Epidermal melanocyte (primary cell): ENCODE results near the gene PHC2.
A peak's percentile ranks its signal among the peaks of the same experiment; 100 is the strongest.

ENCODE experiments used
- DNase-seq: peaks from one replicate; pipeline ENCODE4 v3.0.0; 2011; ENCODE audit warnings: low spot score; ENCODE audit not compliant: insufficient read length

PHC2 gene

DNA sequence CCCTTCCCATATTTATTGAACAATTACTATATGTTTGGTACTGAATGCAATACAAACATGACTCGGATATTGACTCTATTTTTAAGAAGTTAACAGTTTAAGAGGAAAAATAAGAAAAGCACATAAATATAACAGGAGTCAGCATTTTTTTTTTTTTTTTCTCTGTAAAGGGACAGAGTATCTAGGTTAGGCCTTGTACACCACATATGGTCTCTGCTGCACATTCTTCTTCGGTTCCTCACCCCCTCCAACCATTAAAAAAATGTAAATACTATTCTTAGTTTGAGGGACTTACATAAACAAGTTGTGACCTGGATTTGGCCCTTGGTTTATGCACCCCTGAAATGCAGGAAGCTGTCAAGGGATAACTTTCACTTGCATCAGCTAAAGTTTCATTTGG lies 40.4 kb downstream of the PHC2 start:
- no peak for DNase-seq

GRCh38 chr1:33388805-33389771 lies 41.8 kb downstream of the PHC2 start:
- peak; percentile 72 for DNase-seq

DNA sequence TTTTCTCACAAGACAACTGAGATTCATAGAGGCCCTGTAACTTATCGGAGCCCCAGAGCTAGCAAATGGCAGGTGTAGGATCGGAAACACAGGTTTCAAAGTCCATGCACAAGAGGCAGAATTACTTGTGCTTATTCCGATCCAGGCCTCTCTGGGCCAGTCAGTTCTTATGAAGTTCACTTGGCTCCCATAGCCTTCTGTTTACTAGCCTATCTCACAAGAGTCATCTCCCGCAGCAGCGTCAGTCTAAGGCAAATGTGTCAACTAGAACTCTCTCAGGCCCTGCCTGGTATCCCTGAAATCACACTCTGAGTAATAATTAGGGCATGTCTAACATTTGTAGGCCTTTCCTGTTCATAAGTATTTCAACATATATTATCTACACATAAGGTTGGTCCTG lies 43.3 kb downstream of the PHC2 start:
- DNase-seq = no peak

- no peak for DNase-seq
Measured at GRCh38 chr1:33385251-33385650, 45.6 kb downstream of the PHC2 start.

GRCh38 chr1:33384040-33384812 lies 46.7 kb downstream of the PHC2 start:
- DNase-seq = no peak

DNA sequence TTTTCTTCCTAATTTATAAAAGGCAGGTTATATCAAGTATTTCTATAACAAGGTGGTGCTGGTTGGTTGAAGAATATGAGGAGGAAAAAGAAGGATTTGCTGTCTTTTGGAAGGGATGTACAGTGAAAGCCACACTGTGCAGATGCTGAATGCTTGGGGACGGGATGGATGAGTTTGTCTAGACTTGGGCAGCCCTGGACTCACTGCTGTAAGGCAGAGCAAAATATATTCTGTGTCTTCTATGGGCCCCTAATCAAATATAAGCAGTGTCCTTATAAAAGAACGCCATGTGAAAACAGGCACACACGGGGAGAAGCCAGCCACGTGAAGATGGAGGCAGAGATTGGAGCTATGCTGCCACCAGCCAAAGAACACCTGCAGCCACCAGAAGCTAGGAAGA lies 47.4 kb downstream of the PHC2 start:
- no peak for DNase-seq

GRCh38 chr1:33382661-33383415 lies 48.1 kb downstream of the PHC2 start:
- peak; percentile 83 for DNase-seq

- DNase-seq = no peak
Measured at GRCh38 chr1:33381977-33382376, 48.9 kb downstream of the PHC2 start.

DNA sequence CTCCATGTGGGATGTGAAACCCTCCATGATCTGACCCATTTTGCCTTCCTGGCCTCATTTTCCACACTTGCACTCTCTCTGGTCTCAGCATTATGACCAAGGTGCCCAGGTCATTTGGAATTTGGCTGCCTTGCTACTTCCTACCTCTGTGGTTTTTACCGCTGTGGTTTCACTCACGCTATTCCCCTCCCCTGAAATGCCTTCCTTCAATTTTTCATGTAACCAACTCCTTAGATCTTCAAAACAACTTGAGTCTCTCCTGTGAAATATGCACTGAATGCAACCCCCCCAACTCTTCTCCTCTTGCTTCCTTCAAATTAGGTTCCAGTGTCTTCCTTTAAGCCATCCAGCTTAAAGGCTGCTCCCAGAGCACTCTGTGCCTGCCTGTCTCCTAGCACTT lies 50.1 kb downstream of the PHC2 start:
- DNase-seq = no peak

DNA sequence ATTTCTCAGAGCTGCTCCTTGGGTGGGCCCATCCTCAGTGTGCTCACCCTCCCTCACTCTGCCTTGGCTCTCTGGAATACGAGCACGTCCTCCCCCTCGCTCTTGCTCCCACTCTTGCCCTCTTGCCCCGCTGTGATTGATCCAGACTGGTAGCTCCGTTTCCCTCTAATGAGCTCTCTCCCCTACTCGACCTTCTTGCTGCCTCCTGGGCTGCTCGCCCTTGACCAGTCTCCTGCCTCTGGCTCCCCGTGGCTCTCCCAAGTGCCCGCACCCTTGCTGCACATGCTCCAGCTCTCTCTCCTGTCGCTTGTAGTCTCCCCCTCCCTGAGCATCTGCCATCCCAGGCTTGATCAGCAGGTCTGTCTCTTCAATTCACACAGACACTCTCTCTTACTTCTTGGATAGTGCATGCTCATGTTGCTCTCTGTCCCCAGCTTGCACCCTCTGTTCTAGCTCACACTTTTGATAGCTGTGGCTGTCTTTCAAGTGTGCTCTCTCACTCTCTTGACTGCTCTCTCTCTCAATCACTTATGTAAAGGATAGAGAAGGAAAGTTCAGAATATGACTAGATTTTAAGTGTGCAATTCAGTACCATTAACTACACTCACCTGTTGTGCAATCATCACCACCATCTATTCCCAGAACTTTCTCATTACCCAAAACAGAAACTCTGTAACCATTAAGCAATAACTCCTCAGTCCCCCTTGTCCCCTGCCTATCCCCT lies 51.1 kb downstream of the PHC2 start:
- no peak for DNase-seq

- DNase-seq = no peak
Measured at GRCh38 chr1:33378976-33379375, 51.9 kb downstream of the PHC2 start.

DNA sequence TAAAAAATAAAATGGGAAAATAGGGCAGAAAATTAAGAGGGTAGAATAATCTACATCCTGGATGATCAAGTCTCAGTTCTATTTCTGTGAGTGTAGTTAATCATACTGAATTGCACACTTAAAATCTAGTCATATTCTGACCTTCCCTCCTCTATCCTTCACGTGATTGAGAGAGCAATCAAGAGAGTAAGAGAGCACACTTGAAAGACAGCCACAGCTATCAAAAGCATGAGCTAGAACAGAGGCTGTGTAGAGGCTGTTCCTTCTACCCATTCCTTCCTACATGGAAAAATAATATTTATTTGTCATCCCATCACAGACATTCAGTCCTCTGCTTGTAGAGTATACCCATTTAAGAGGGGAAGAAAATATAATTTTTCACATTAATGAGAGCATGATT lies 52.4 kb downstream of the PHC2 start:
- no peak for DNase-seq

DNA sequence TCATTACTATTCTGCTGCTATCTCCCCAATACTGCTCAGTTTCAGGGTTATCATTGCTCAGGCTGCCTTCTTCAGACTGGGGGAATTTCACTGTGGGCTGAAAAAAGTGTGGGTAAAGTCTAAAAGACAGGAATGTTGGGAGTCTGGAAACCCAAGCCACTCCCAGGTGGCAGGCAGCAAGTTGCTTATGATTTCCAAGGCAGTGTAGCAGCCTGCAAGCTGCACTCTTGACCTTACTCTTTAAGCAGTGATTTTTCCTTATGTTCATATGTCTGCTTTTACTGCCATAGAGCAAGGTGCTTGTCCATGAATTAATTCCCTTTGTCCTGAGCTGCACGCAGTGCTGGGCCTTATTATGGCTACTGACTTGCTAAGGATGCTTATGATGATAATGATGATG lies 53.1 kb downstream of the PHC2 start:
- no peak for DNase-seq

DNA sequence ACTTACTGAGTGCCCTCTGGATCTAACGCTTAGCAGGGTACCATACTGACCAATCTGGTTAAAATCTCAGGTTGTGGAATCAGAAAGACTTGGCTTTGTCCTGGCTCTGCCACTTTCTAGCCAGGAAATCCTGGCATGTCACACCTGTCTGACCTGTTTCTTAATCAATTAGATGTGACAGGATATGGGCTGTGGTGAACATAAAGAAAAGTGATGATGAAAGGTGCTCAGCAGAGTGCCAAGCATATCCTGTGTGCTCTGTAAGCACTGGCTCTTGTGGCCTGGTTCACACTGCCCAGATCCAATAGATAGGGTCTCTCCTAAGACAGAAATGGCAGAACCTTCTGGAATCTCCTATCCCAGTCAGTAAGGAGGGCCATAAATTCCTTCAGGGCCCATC lies 53.9 kb downstream of the PHC2 start:
- DNase-seq = no peak

- no peak for DNase-seq
Measured at GRCh38 chr1:33375316-33375715, 55.6 kb downstream of the PHC2 start.

GRCh38 chr1:33374336-33375105 lies 56.4 kb downstream of the PHC2 start:
- DNase-seq = no peak

- no peak for DNase-seq
Measured at GRCh38 chr1:33373606-33374005, 57.3 kb downstream of the PHC2 start.

DNA sequence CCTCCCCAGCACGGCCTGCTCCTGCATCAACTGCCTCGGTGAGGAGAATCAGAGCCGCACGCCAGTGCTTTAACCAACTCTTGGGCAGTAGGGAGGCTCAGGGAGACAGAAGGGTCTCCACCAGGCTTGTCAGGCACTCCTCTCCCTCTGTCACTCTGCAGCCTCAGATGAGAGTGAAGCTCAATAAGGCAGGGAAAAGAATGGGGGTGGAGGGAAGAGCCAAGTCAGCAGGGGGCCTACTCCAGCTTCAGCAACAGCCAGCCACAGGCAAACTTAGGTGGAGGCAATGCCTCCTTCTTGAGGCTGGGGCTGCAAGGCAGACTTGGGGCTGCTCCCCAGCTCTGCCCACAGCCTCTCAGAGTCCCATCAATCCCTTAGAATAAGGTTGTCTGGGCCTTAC lies 58.2 kb downstream of the PHC2 start:
- DNase-seq = no peak

- no peak for DNase-seq
Measured at GRCh38 chr1:33372162-33372561, 58.7 kb downstream of the PHC2 start.

- DNase-seq = no peak
Measured at GRCh38 chr1:33371334-33371733, 59.6 kb downstream of the PHC2 start.
